Fibroblast of peridontal ligament (primary cell): Measurements from ENCODE around the gene SP1.
A peak's percentile ranks its signal among the peaks of the same experiment; 100 is the strongest.
"Not testable (repeated sequence)": the region's sequence is repeated elsewhere in the genome, so short reads cannot be mapped to it uniquely, and the experiment has no call there.

Experiments
- DNase-seq: peaks from one replicate; pipeline ENCODE4 v3.0.0-alpha.2; 2010; ENCODE audit errors: extremely low read depth

SP1 gene

DNA sequence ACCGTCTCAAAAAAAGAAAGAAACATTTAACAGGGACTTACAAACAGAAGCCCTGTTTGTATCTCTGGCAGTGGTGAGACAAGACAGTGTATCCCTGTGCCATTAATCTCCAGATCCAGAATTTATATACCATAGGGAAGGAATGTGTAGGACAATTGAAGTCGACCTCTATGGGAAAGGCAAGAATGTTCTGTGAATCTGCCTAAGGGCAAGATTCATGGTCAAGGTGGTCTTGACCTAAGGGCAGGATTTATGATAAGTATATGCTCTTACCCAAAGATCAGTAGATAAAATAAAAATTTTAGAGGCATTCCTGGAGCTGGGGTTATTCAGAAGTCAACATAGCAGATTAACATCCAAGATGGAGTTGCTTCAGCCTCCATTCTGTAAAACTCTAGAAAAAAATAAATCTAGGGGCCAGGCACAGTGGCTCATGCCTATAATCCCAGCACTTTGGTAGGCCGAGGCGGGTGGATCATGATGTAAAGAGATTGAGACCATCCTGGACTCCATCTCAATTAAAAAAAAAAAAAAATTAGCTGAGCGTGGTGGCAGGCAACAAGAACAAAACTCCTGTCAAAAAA lies 21.0 kb upstream of the SP1 start:
- DNase-seq: no peak

DNA sequence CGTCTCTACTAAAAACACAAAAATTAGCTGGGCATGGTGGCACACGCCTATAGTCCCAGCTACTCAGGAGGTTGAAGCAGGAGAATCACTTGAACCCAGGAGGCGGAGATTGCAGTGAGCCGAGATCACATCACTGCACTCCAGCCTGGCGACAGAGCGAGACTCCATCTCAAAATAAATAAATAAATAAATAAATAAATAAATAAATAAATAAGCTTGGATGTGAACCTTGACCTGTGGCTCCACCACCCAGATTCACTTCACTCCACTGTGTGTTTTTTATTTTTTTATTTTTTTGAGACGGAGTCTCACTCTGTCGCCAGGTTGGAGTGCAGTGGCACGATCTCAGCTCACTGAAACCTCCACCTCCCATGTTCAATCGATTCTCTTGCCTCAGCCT lies 18.3 kb upstream of the SP1 start:
- DNase-seq: not testable (repeated sequence)

DNA sequence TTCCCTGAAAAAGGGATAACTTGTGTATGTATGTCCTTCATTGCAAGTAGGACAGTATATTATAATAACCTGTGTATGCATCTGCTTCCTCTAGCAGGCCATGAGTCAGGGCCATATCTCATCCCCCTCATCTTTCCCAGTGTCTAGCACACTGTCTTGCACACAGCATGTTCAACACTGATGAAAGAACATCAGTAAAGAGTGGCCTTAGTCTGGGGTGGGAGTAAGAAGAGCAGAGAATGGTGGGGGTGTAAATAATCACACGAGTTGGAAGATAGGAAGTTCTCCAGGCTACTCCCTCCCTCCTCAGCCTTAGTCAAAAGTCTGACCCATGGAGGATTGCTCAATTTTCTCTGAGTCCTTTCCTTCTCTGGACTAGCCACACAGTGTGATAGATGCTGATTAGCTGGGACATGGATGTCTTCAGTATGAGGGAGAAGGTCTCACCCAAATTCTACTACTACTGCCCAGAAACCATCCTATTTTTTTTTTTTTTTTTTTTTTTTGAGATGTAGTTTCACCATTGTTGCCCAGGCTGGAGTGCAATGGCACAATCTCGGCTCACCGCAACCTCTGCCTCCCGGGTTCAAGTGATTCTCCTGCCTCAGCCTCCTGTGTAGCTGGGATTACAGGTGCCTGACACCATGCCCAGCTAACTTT lies 14.6 kb upstream of the SP1 start:
- no peak for DNase-seq

DNA sequence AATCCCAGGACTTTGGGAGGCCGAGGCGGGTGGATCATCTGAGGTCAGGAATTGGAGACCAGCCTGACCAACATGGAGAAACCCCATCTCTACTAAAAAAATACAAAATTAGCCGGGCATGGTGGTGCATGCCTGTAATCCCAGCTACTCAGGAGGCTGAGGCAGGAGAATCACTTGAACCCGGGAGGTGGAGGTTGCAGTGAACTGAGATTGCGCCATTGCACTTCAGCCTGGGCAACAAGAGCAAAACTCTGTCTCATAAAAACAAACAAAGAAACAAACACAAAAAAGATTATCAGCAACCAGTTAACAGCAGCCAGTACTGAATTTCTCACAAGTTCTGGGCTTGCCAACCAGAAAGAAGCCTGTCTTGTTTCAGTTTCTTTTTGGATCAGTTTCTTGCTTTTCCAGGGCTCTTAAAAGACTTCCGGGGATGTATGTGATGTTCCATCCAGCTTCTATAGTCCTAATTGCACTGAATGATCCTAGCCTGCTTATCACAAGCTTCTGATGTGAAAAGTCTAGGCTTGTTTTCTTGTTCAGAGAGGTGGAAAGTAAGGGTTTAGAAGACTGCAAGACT lies 6.3 kb upstream of the SP1 start:
- peak; percentile 53 for DNase-seq

DNA sequence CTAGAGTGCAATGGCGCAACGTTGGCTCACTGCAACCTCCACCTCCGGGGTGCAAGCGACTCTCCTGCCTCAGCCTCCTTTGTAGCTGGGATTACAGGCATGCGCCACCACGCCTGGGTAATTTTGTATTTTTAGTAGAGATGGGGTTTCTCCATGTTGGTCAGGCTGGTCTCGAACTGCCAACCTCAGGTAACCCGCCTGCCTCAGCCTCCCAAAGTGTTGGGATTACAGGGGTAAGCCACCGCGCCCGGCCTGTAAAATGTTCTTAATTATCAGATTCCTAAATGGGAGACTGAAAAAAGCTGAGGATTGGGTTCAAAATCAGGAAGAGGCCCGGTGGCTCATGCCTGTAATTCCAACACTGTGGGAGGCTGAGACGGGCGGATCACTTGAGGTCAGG lies 5.7 kb upstream of the SP1 start:
- DNase-seq: not testable (repeated sequence)

DNA sequence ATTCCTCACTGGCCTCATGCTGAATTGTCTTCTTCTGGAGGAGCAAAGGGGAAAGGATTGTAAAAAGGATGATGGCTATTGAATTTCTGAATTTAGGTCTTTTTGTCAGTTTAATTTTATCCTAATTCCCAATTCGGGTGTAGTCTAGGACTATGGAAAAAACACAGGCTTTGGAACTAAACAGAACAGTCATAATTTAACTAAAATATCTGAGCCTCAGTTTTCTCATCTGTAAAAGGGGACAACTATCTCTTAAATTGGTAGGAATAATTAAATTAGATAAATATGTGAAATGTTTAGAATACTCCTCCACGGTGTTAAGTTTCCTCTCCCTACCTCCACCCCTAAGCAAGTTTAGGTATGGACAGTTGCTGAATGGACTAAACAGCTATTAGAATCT lies 3.2 kb upstream of the SP1 start:
- DNase-seq: no peak

DNA sequence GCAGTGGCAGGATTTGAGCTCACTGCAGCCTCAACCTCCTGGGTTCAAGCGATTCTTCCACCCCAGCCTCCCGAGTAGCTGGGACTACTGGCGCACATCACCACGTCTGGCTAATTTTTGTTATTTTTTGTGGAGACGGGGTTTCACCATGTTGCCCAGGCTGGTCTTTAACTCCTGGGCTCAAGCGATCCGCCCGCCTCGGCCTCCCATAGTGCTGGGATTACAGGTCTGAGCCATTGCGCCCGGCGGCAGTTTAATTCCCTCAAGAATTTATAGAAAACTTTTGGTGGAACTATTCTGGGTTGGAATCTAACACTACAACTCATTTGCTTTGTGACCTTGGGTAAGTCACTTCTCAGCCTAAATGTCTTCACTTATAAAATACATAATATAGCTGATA lies 1.8 kb upstream of the SP1 start:
- DNase-seq: no peak

DNA sequence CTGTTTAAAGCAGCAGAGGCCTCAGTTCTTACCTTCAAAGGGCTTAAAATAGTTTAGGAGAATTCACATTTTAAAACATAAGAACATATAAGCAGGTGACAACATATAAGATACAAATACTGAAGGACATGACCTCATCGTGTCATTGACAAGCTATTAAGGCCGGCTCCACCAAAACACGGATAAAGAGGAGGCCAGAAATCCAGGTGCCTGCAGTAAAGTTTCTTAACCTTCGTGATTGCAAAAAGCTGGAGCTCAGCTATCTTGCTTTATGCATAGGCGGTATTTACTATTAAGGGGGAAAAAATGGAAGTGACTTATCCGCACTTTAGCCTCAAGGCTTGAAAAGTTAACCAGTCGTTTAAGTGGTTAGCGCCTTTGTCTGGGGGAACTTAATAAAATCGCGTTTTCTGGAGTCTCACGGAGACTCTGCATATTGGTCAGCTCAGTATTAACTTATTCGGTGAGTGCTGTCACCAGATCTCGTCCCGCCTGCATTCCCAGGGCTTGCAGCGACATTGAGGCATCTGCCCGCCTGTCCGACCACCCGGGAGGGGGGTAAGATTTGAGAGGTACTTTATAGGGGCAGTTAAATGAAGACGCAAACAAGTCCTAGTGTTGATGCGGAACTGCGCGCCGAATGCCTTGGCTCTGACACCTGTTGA lies 1.1 kb upstream of the SP1 start:
- no peak for DNase-seq

DNA sequence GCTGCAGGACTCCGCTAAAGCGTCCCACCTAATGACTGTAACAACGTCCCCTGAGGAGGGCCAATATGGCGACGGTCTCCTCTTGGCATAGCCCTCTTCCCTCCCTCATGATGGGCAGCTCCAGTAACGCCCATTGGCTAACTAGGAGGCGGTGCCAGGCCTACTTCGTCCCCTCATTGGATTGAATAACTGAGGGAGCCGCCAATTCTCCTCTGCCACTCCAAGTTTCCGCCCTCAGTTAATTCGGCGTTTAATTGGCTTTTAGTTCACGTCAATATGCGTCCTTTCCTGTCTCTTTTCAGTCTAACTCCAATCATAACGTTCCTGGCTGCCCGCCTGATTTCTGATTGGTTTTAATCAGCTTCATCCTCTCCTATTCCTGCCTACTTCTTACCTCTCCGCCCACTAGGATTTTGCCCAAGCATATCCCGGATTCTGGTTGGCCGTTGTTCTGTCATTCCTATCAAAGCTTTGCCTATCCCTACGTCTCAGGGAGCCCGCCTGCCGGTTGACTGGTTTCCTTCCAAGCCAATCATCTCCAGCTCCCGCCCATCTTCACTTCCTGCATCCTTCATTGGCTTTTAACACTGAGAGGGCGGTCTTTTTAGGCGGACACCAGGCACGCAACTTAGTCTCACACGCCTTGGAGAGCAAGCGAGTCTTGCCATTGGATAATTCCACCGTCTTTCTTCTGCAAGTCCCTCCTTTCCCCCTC lies 430 bp upstream of the SP1 start:
- peak; percentile 100 for DNase-seq

DNA sequence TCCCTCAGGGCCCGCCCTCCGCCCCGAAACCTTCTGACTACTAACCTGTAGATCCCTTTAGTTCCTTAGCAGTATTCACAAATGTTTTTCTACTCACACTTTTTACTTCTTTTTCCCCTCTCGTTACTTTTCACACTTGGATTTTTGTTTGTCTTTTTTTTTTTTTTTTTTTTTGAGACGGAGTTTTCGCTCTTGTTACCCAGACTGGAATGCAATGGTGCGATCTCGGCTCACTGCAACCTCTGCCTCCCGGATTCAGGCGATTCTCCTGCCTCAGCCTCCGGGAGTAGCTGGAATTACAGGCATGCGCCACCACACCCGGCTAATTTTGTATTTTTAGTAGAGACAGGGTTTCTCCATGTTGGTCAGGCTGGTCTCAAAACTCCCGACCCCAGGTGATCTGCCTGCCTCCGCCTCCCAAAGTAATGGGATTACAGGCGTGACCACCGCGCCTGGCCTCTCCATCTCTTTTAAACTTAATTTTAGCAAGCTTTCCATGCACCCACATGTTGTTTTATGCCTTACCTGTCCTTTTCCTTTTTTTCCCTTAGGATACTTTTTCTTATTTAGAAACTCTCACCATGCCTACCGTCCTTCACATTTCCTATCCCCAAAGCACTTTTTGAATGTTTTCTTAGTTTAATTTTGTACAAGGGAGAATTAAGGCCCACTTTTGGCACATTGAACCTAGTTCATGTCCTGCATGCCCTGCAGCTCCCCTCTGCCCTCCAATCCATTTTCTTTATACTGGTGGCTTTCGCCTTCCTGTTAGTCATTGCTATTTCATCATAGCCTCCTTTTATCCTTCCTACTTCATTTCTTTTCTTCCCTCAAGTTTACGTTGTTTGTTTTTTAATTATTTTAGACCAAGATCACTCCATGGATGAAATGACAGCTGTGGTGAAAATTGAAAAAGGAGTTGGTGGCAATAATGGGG lies 1.1 kb downstream of the SP1 start:
- peak; percentile 52 for DNase-seq

DNA sequence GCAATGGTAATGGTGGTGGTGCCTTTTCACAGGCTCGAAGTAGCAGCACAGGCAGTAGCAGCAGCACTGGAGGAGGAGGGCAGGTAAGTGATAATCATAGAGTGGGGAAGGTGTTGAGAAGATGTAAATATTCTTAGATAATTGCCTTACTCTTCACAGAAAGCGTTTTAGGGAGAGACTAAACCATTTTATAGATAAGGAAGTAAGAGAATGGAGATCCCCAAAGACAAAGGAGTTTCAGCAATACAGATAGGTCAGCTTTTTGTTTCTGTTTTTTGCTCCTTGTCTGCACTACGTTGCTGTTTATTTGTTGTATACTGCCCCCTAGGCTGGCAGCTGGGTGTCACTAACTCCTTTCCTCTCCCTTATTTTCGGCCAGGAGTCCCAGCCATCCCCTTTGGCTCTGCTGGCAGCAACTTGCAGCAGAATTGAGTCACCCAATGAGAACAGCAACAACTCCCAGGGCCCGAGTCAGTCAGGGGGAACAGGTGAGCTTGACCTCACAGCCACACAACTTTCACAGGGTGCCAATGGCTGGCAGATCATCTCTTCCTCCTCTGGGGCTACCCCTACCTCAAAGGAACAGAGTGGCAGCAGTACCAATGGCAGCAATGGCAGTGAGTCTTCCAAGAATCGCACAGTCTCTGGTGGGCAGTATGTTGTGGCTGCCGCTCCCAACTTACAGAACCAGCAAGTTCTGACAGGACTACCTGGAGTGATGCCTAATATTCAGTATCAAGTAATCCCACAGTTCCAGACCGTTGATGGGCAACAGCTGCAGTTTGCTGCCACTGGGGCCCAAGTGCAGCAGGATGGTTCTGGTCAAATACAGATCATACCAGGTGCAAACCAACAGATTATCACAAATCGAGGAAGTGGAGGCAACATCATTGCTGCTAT lies 2.0 kb downstream of the SP1 start:
- peak; percentile 70 for DNase-seq

DNA sequence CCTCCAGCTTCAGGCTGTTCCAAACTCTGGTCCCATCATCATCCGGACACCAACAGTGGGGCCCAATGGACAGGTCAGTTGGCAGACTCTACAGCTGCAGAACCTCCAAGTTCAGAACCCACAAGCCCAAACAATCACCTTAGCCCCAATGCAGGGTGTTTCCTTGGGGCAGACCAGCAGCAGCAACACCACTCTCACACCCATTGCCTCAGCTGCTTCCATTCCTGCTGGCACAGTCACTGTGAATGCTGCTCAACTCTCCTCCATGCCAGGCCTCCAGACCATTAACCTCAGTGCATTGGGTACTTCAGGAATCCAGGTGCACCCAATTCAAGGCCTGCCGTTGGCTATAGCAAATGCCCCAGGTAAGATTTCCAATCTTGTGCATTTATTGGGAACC lies 3.3 kb downstream of the SP1 start:
- DNase-seq: no peak

DNA sequence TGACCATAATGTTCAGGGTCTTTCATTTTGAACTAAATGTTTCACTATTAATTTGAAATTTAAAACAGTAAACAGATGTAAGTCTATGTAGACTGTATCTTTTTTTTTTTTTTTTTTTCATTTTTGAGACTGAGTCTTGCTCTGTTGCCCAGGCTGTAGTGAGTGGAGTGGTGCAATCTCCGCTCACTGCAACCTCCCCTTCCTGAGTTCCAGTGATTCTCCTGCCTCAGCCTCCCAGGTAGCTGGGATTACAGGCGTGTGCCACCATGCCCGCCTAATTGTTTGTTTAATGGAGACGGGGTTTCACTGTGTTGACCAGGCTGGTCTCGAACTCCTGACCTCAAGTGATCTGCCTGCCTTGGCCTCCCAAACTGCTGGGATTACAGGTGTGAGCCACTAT lies 6.4 kb downstream of the SP1 start:
- DNase-seq: not testable (repeated sequence)

DNA sequence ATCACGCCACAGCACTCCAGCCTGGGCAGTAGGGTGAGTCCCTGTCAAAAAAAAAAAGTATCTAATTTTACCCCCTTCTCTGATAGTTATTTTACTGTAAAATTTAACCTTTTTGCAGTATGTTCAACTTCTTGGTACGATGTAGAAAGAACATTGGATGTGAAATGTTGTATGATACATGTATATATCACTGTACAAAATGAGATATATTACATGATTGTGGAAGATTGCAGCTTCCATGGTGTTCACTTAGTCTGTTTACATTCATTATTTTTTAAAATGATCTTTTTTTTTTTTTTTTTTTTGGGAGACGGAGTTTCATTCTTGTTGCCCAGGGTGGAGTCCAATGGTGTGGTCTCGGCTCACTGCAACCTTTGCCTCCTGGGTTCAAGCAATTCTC lies 9.0 kb downstream of the SP1 start:
- no peak for DNase-seq

DNA sequence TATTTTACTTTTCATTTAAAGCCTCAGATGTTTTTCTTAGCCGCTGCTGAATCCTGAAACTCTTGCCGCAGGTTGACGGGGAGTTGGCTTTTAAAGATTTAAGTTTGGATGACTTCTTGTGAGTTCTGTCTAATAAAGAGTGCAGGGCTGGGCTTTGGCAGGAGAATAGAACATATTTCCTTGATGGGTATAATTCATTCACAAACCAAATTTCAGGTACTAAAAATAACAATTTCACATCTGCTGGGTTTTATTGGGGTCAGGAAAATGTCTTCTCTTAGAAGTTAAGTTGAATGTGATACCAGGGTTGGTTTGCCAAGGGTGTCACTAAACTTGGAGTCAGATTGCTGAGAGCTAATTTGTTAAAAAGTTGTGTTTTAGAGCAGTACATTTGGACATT lies 9.7 kb downstream of the SP1 start:
- no peak for DNase-seq

DNA sequence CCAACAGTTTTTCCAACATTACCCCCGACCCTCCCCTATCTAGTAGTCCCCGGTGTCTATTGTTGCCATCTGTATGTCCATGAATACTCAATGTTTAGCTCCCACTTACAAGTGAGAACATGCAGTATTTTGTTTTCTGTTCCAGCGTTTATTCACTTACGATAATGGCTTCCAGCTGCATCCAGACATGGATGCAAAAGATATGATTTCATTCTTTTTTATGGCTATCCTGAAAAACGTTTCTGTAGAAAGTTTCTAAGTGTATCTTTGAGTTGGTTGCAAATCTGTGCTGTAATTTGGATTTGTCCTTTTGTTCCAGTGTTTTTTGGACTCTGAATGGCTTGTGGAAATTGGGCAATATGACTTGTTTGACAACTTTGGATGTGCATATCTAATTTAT lies 11.7 kb downstream of the SP1 start:
- peak; percentile 72 for DNase-seq

DNA sequence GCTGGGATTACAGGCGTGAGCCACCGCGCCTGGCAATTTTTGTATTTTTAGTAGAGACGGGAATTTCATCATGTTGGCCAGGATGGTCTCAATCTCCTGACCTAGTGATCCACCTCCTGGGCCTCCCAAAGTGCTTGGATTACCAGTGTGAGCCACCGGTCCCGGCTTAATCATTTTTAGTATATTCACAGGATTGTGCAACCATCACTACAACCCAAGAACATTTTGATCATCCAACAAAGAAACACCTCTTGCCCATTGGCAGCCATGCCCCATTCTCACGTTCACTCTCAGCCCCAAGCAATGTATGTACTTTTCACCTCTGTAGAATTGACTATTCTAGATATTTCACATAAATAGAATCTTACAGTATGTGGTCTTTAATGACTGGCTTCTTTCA lies 19.9 kb downstream of the SP1 start:
- DNase-seq: no peak

DNA sequence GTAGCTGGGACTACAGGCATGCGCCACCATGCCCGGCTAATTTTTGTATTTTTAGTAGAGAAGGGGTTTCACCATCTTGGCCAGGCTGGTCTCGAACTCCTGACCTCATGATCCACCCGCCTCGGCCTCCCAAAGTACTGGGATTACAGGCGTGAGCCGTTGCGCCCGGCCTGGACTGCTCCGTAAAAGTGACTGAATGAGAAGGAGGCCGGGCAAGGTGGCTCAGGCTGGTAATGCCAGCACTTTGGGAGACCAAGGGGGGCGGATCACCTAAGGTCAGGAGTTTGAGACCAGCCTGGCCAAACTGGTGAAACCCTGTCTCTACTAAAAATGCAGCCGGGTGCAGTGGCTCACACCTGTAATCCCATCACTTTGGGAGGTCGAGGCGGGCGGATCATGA lies 22.4 kb downstream of the SP1 start:
- not testable (repeated sequence) for DNase-seq

DNA sequence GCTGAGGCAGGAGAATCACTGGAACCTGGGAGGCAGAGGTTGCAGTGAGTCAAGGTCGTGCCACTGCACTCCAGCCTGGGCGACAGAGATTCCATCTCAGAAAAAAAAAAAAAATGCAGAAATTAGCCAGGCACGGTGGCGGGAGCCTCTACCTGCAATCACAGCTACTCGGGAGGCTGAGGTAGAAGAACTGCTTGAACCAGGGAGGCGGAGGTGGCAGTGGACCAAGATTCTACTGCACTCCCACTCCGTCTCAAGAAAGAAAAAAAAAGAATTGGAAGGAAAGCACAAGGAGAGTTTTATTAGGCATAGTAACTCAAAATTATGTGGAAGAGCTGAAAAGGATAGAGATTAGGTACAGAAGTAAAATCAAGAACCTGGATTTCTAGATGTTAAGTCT lies 22.9 kb downstream of the SP1 start:
- DNase-seq: no peak

DNA sequence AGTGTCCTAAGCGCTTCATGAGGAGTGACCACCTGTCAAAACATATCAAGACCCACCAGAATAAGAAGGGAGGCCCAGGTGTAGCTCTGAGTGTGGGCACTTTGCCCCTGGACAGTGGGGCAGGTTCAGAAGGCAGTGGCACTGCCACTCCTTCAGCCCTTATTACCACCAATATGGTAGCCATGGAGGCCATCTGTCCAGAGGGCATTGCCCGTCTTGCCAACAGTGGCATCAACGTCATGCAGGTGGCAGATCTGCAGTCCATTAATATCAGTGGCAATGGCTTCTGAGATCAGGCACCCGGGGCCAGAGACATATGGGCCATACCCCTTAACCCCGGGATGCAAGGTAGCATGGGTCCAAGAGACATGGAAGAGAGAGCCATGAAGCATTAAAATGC lies 31.0 kb downstream of the SP1 start:
- DNase-seq: no peak
